ENCODE data around the gene NPTXR.

The NPTXR gene

DNA sequence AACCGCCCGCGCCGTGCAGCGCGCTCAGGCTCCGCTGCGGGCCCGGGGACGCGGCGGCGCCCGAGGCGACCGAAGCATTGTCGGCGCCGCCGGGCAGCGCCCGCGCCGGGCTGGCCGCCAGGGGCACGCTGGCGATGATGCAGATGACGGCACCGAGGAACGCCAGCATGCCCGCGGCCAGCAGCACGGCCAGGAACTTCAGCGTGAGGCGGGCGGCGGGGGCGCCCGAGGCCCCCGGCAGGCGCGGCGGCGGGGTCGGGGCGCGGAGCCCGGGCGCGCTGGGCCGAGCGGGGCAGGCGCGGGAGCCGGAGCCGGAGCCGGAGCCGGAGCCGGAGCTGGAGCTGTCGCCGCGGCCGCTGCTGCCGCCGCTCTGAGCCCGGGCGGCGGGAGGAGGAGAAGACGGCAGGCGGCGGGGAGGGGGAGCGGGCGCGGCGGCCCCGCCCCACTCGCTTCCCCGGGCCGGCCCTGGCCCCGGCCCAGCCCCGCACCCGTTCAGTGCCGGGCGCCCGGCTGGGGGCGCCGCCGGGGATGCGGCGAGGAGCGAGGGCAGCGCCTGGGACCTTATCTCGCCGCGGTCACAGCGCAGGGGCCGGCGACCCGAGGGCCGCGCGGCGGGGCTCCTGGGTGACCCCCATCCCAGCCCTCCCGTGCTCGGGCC, at the start of gene NPTXR:
Gene NPTXR, minus strand, starts transcription at position 372 of the 658 bp plus-strand sequence.
- peak; percentile 42; the same call in 1 of the 2 replicates for TF ChIP-seq POLR2A (IDR thresholded peaks at IDR 0.05; ENCODE audit: low read depth, low read length)
- DNase-seq (ENCODE audit: insufficient read length, low spot score) = peak; percentile 62
- FAIRE-seq = no peak

DNA sequence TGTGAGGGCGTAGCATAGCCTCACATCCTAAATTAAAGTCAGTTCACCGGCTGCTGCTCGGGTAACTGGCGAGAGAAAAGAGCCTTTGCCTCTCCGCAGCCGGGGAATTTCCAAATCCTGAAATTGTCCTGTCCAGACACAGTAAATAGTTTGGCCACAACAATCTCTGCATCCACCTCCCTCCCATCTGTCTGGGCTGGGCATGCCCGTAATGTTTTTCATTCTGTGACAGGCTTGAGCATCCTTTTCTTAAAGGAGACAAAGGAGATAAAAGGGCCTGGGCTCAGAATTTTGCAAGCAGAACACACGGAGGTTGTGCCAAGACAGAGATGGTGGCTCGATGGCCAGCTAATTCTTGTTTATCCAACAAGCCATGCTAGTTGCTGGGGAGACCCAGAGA, 47.4 kb upstream of the NPTXR start:
- no peak for TF ChIP-seq POLR2A (IDR thresholded peaks at IDR 0.05; ENCODE audit: low read depth, low read length)
- DNase-seq (ENCODE audit: insufficient read length, low spot score) (no peak), FAIRE-seq (no peak)

DNA sequence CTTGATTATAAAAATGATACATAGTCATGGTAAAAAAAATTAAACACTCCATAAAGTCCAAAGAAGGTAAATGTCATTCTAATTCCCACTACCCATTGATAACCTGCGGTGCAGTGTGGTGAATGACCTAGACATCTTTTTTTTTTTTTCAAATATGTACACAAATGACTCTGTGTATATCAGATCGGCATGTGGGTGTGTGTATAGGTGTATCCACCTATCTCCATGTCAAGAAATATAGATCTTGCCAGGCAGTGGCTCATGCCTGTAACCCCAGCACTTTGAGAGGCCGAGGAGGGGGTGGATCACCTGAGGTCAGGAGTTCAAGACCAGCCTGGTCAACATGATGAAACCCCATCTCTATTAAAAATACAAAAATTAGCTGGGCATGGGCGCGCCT, 46.5 kb upstream of the NPTXR start:
- no peak for FAIRE-seq
- TF ChIP-seq POLR2A (IDR thresholded peaks at IDR 0.05; ENCODE audit: low read depth, low read length) = no peak
- no peak for DNase-seq (ENCODE audit: insufficient read length, low spot score)

DNA sequence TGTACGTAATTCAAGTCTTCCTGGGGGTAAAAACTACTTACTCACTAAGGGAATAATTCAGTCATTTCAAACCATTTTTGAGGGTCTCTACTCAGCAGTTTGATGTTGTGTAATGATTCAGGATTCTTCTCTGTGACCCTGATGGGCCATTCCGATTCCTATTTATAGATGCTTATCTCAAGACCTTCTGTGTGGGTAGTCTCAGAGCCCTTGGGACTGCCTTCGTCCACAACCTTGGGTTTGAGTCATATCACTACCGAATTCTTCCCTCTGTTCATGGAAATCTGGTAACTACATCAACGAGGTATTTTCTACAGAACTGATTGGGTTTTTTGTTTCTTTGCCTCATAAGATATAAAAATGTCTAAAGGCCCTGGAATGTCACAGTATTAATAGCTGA, 42.5 kb upstream of the NPTXR start:
- no peak for TF ChIP-seq POLR2A (IDR thresholded peaks at IDR 0.05; ENCODE audit: low read depth, low read length)
- DNase-seq (ENCODE audit: insufficient read length, low spot score) (no peak), FAIRE-seq (no peak)

DNA sequence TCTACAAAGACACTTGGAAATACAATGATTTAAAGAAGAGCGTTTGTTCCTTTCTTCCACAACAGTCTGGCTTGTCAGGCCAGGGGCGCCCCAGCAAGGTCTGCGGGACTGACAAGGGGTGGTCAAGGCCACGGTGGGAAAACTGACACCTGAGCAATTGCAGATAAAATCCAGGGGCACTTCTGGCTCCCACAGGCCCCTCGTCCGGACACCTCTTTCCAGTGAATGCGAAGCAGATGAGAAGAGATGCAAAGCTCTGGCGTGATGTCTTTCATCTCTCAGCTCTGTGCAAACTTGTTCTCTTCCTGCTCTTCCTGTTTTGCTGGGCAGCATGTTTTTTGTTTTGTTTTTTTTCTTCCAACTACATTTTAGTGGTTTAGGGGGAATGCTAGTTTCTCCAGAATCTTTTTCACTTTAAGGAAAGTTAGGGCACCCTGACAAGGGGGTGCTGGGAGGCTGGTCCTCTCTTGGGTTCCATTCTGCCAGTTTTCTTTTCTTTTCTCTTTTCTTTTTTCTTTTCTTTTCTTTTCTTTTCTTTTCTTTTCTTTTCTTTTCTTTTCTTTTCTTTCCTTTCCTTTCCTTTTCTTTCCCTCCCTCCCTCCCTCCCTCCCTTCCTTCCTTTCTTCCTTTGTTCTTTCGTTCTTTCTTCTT, 39.3 kb upstream of the NPTXR start:
- DNase-seq (ENCODE audit: insufficient read length, low spot score) (no peak), FAIRE-seq (no peak)
- TF ChIP-seq POLR2A (IDR thresholded peaks at IDR 0.05; ENCODE audit: low read depth, low read length) = no peak

DNA sequence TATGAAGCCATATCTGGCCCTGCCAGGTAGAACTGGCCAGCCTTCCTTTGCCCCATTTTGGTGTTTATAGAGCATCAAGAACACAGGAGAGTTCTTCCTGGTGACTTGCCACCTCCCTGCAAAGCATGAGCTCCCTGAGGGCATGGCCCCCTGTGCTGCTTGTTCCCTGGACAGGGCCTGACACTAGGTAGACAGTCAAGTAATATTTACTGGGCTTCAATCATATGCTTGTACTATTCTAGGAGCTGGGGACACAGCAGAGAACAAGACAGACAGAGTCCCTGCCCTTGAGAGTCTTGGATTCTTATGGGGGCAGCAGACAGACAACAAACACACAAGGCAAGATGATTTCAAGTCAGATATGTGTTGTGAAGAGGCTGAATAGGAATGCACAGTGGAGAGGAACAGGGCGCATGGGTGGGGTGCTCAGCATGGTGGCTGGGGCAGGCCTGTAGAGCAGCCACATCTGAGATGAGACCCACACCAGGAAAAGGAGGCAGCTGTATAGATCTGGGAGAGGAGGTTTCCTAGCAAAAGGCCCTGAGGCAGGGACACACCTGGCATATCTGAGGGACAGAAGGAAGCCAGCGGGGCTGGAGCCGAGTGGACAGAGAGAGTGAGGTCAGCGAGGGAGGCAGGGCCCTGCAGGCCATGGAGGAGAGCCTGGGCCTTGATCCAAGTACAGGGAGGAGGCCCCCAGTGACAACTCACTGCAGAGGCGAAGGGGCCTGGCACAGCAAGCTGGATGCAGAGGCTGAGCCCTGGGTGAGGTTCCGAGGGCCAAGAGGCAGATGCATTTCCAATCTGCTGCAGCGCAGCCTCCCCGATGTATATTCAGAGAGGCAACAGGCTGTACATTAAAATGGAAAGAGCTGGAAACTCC, 38.4 kb upstream of the NPTXR start:
- no peak for DNase-seq (ENCODE audit: insufficient read length, low spot score)
- TF ChIP-seq POLR2A (IDR thresholded peaks at IDR 0.05; ENCODE audit: low read depth, low read length) = no peak
- no peak for FAIRE-seq

DNA sequence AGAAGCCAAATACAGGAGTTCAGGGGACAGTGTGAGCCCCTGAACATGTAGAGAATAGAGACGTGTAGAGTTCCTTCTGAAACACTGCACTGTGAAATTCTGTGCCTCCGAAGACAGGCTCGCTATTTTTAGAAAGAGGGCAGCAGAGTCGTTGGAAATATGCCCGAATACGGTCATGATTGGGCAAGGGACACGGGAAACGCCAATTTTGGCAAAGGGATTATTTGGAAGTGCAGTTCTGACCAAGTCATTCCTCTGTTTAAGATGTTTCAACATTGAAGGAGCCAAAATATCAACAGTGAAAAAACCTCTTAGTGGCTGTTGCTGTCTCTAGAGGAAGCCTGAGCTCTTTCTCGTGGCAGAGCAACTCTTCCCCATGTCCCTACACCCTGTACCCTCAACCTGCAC, 37.6 kb upstream of the NPTXR start:
- FAIRE-seq = no peak

DNA sequence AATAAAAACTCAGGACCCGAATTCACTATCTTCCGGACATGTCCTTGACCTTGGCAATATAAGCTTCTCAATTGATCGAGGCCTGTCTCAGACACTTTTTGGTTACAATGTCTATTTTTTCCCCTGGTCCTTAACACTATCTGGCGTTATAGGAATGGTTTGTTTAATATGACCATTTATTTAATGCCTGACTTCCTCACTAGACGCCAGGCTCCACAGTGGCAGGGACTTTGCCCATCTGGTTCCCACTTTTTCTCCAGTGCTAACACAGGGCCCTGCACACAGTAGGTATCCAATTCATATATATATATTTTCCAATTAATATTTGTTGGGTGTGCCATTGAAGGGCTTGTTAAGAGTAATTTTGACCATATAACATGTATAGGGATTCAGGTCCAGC, 36.1 kb upstream of the NPTXR start:
- DNase-seq (ENCODE audit: insufficient read length, low spot score) (no peak), FAIRE-seq (no peak)
- TF ChIP-seq POLR2A (IDR thresholded peaks at IDR 0.05; ENCODE audit: low read depth, low read length) = no peak

More for the DNA sequence above, 37.6 kb upstream of the NPTXR start:
- TF ChIP-seq POLR2A (IDR thresholded peaks at IDR 0.05; ENCODE audit: low read depth, low read length) = no peak
- DNase-seq (ENCODE audit: insufficient read length, low spot score) = no peak

DNA sequence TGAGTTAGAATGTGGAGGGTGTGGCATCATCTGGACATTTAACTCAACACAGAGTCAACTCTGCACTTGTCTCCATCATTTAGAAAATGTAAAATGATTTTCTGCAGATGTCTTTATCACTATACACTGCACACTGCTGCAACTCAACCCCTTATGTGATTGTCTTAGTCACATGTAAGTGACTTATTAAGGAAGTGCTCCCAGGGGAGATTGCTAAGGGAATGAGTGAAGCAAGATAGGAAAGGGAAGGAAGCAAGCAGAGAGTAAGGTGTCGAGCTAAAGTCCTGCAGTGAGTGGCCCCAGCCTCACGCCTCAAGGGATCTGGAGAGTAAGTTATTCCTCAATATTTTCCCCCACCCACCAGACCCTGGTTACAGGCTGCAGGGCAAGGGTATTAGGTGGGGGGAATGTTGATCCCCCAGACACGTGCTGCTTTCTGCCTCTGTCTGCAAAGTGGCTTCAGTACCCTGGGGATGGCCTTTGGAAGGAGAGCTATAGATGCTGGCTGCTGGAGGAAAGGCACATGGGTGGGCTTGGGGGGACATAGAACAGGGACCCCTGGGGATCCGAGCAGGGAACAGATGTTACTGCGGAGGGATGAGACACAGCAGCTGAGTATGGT, 35.4 kb upstream of the NPTXR start:
- DNase-seq (ENCODE audit: insufficient read length, low spot score) (no peak), FAIRE-seq (no peak)
- TF ChIP-seq POLR2A (IDR thresholded peaks at IDR 0.05; ENCODE audit: low read depth, low read length) = no peak

DNA sequence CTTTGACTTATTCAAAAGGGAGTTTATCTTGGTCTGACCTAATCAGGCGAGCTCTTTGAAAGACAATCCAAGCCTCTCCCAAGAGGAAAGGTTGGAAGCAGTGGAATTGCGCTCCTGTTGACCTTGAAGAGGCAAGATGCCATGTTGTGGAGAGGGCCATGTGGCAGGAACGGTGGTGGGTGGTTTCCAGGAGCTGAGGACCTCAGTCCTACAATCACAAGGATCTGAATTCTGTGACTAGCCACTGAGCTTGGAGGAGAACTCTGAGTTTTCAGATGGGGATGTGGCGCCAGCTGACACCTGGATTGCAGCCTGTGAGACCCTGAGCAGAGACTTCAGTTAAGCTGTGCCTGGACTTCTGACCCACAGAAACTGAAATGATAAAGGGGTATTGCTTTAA, 34.2 kb upstream of the NPTXR start:
- DNase-seq (ENCODE audit: insufficient read length, low spot score) = no peak
- TF ChIP-seq POLR2A (IDR thresholded peaks at IDR 0.05; ENCODE audit: low read depth, low read length) = no peak
- no peak for FAIRE-seq

DNA sequence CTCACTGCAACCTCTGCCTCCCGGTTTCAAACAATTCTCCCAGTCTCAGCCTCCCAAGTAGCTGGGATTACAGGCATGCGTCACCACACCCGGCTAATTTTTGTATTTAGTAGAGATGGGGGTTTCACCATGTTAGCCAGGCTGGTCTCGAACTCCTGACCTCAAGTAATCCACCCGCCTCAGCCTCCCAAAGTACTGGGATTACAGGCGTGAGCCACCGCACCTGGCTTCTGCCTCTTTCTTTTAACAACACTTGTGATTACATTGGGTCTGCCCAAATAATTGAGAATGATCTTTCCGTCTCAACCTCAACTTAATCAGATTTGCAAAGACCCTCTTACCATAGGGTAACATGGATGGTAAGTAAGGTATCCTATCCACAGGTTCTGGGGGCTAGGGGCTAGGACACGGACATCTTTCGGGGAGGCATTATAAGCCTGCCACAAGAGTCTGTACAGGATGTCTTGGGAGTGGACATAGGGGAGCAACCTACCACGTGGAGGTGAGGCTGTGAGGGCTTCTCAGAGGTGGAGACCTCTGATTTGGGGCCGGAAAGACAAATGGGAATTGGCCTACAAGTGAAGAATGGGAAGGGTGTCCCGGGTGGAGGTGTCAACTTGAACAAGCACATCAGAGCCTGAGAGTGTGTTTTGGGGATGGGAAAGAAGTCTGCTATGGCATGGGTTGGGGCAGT, 30.8 kb upstream of the NPTXR start:
- FAIRE-seq = no peak
- no peak for TF ChIP-seq POLR2A (IDR thresholded peaks at IDR 0.05; ENCODE audit: low read depth, low read length)
- DNase-seq (ENCODE audit: insufficient read length, low spot score) = no peak

DNA sequence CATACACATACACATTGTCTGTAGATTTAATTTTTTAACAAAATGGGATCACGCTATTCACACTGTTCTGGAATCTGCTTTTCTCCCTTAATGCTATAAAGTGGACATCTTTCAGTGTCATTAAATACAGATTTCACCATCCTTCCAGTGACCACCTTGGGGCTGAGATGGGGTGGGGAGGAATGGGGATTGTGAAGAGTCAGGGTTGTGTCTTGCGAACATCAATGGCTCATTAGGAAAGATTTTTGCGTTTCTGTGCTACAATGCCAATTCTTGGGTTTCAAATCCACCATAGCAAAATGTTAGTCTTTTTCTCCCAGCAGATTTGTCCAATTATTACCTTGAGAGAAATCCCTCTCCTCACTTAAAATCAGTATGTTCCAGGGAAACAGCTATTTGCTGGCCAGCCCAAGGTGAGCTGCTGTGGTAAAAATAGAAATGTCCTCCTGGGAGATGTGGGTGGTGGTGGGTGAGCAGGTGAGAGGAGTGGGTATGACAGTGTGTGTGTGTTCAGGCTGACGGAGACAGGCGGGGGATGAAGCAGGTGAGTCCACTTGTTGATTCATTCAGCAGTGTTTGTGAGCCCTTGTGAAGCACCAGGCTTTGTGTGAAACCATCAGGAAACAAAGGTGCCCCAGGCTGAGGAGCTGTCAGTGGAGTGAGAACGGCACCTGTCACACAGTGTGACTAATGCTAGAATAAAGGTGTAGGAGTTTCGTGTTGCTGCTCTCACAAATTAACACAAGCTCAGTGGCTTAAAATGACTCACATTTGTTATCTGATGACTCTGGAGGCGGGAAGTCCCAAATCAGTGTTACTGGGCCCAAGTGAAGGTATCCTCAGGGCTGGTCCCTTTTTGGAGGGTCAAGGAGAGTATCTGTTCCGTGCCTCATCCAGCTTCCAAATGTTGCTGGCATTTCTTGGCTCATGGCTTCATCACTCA, 29.9 kb upstream of the NPTXR start:
- DNase-seq (ENCODE audit: insufficient read length, low spot score) (no peak), FAIRE-seq (no peak)
- no peak for TF ChIP-seq POLR2A (IDR thresholded peaks at IDR 0.05; ENCODE audit: low read depth, low read length)

Data from H54 (cell line).